ENCODE results near the gene NUP153. TPM values are rescaled to one million over a fixed set of nuclear protein-coding genes. Genes with fewer than 3 reads are reported as not detected.

The NUP153 gene
- total and polyA plus RNA-seq, 2 donors from 2014 or later = 4.9 to 31.3 TPM

GRCh38 chr6:17596085-17596484 lies 110.6 kb downstream of the NUP153 start:
- no peak for TF ChIP-seq CTCF (IDR thresholded peaks at IDR 0.05; ENCODE audit: borderline replicate concordance, extremely low read depth, insufficient read depth)
- no peak overlapping the region for H3K9ac ChIP-seq (ENCODE audit: low read length in 3 of 3)
- intact Hi-C loops (cut with DNase I) = no loop called here
- no peak overlapping the region for H3K4me3 ChIP-seq (ENCODE audit: low read length in 3 of 3)
- DNase-seq (no peak), FAIRE-seq (peak; percentile 38)
- H3K36me3 ChIP-seq (ENCODE audit: control insufficient read depth in 2 of 3, insufficient read depth in 3 of 3, low read length in 3 of 3) = no peaks in the 10 kb centered on the region
- no peak overlapping the region for H3K27ac ChIP-seq (ENCODE audit: low read depth in 2 of 2, low read length in 2 of 2)
- no peaks in the 10 kb centered on the region for H3K9me3 ChIP-seq (ENCODE audit: control insufficient read depth in 2 of 3, insufficient read depth in 1 of 3, low read length in 3 of 3)
- no peaks in the 10 kb centered on the region for H3K27me3 ChIP-seq (ENCODE audit: control insufficient read depth, insufficient read depth, low read length)
- no peaks in the 10 kb centered on the region for H3K4me1 ChIP-seq (ENCODE audit: control insufficient read depth in 2 of 3, insufficient read depth in 2 of 3, low read depth in 1 of 3, low read length in 3 of 3)

GRCh38 chr6:17593246-17593645 lies 113.5 kb downstream of the NUP153 start:
- Histone ChIP-seq H3K9ac (ENCODE audit: low read length in 3 of 3) (no peak overlapping the region), H3K9me3 (ENCODE audit: control insufficient read depth in 2 of 3, insufficient read depth in 1 of 3, low read length in 3 of 3) (no peaks in the 10 kb centered on the region), H3K27me3 (ENCODE audit: control insufficient read depth, insufficient read depth, low read length) (no peaks in the 10 kb centered on the region), H3K4me3 (ENCODE audit: low read length in 3 of 3) (no peak overlapping the region), H3K27ac (ENCODE audit: low read depth in 2 of 2, low read length in 2 of 2) (no peak overlapping the region), H3K4me1 (ENCODE audit: control insufficient read depth in 2 of 3, insufficient read depth in 2 of 3, low read depth in 1 of 3, low read length in 3 of 3) (no peaks in the 10 kb centered on the region), H3K36me3 (ENCODE audit: control insufficient read depth in 2 of 3, insufficient read depth in 3 of 3, low read length in 3 of 3) (no peaks in the 10 kb centered on the region)
- TF ChIP-seq CTCF (IDR thresholded peaks at IDR 0.05; ENCODE audit: borderline replicate concordance, extremely low read depth, insufficient read depth) = no peak
- DNase-seq (no peak), FAIRE-seq (no peak)
- intact Hi-C loops (cut with DNase I) = no loop called here

GRCh38 chr6:17591287-17591686 lies 115.4 kb downstream of the NUP153 start:
- Histone ChIP-seq H3K9ac (ENCODE audit: low read length in 3 of 3) (no peak overlapping the region), H3K36me3 (ENCODE audit: control insufficient read depth in 2 of 3, insufficient read depth in 3 of 3, low read length in 3 of 3) (no peaks in the 10 kb centered on the region), H3K27ac (ENCODE audit: low read depth in 2 of 2, low read length in 2 of 2) (no peak overlapping the region), H3K9me3 (ENCODE audit: control insufficient read depth in 2 of 3, insufficient read depth in 1 of 3, low read length in 3 of 3) (no peaks in the 10 kb centered on the region), H3K4me1 (ENCODE audit: control insufficient read depth in 2 of 3, insufficient read depth in 2 of 3, low read depth in 1 of 3, low read length in 3 of 3) (no peaks in the 10 kb centered on the region), H3K27me3 (ENCODE audit: control insufficient read depth, insufficient read depth, low read length) (no peaks in the 10 kb centered on the region), H3K4me3 (ENCODE audit: low read length in 3 of 3) (no peak overlapping the region)
- no peak for TF ChIP-seq CTCF (IDR thresholded peaks at IDR 0.05; ENCODE audit: borderline replicate concordance, extremely low read depth, insufficient read depth)
- no peak for FAIRE-seq
- intact Hi-C loops (cut with DNase I) = no loop called here
- DNase-seq = no peak

Measured in kidney (tissue), 14 donors.